Measurements from ENCODE around the gene HDAC6.
"Not testable (repeated sequence)": the region's sequence is repeated elsewhere in the genome, so short reads cannot be mapped to it uniquely, and the experiment has no call there.

HDAC6 gene

DNA sequence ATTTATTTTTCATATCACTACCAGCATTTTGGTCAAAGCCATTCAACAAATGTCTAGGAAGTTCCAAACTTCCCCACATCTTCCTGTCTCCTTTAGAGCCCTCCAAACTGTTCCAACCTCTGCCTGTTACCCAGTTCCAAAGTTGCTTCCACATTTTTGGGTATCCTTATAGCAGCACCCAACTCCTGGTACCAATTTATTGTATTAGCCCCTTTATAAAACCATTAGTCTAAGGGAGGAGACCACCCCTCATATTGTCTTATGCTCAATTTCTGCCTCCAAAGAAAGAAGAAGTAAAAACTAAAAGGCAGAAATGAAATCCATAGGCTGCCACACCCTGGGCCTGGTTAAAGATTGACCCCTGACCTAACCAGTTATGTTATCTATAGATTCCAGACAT, 51.6 kb downstream of the HDAC6 start:
- not testable (repeated sequence) for ATAC-seq (replicated peaks); H3K36me3 Mint-ChIP-seq; H3K4me3 Mint-ChIP-seq; DNase-seq; H3K27ac Mint-ChIP-seq; H3K4me1 Mint-ChIP-seq; H3K9me3 Mint-ChIP-seq
- peaks cover 16 to 22% of the 10 kb centered on the region in 2 donors for H3K27me3 Mint-ChIP-seq

- not testable (repeated sequence) for H3K27ac Mint-ChIP-seq, H3K9me3 Mint-ChIP-seq
These were observed 52.4 kb downstream of the HDAC6 start for GRCh38 chrX:48854121-48854804.

DNA sequence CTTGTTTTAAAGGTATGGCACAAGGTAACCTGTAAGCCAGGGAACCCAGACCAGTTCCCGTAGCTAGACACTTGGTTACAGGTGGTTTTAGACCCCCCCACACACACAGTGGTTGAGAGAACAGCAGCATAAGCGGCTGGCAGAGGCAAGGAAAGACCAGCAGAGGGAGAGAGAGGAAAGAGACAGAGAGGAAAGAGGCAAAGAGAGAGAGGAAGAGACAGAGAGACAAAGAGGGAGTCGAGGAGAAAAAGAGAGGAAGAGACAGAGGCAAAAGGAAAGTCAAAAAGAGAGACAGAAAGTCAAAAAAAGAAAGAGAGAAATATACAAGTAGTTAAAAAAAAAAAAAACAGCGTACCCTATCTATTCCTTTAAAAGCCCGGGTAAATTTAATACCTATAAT, 53.0 kb downstream of the HDAC6 start:
- Mint-ChIP-seq H3K27ac (no peak overlapping the region), H3K9me3 (peaks cover 3 to 5% of the 10 kb centered on the region in 2 donors), H3K27me3 (peaks cover 13 to 22% of the 10 kb centered on the region in 2 donors), H3K36me3 (peaks cover 0 to 2% of the 10 kb centered on the region in 2 donors), H3K4me3 (no peak overlapping the region), H3K4me1 (peaks cover 0 to 5% of the 10 kb centered on the region in 2 donors)
- no peak for DNase-seq
- ATAC-seq (replicated peaks) = no peak

More at GRCh38 chrX:48854121-48854804, 52.4 kb downstream of the HDAC6 start:
- H3K36me3 Mint-ChIP-seq; H3K4me1 Mint-ChIP-seq; DNase-seq; ATAC-seq (replicated peaks); H3K4me3 Mint-ChIP-seq: not testable (repeated sequence)
- H3K27me3 Mint-ChIP-seq = peaks cover 13 to 22% of the 10 kb centered on the region in 2 donors

- ATAC-seq (replicated peaks) (no peak), DNase-seq (no peak)
- Mint-ChIP-seq H3K36me3 (no peaks in the 10 kb centered on the region), H3K4me1 (no peaks in the 10 kb centered on the region), H3K9me3 (no peaks in the 10 kb centered on the region), H3K4me3 (no peak overlapping the region), H3K27me3 (peaks cover 0 to 16% of the 10 kb centered on the region in 2 donors), H3K27ac (no peak overlapping the region)
These were observed 62.3 kb downstream of the HDAC6 start for GRCh38 chrX:48864210-48864609.

GRCh38 chrX:48872017-48872416, 70.2 kb downstream of the HDAC6 start:
- not testable (repeated sequence) for H3K9me3 Mint-ChIP-seq; H3K36me3 Mint-ChIP-seq; ATAC-seq (replicated peaks); H3K4me1 Mint-ChIP-seq; DNase-seq; H3K27ac Mint-ChIP-seq; H3K4me3 Mint-ChIP-seq
- H3K27me3 Mint-ChIP-seq = peaks cover 0 to 13% of the 10 kb centered on the region in 2 donors
